KOPT-K1 (cell line): Measurements from ENCODE around the gene SMARCA2.

Experiments used
- H3K27ac ChIP-seq: fragments of 200-600 bp; sonication (generic); 2 replicates; pipeline ENCODE4 v1.5.1; 2016; ENCODE audit warnings: antibody characterized with exemption, mild to moderate bottlenecking, low read depth, low read length; ENCODE audit not compliant: poor library complexity, severe bottlenecking
- H3K36me3 ChIP-seq: fragments of 200-600 bp; sonication (generic); 2 replicates; pipeline ENCODE4 v1.5.1; 2017; ENCODE audit warnings: antibody characterized with exemption, mild to moderate bottlenecking, low read length, moderate library complexity; ENCODE audit not compliant: insufficient read depth
- H3K9me3 ChIP-seq: fragments of 200-600 bp; sonication (generic); 2 replicates; pipeline ENCODE4 v1.5.1; 2017; ENCODE audit warnings: antibody characterized with exemption, low read length, mild to moderate bottlenecking; ENCODE audit not compliant: insufficient read depth, poor library complexity, severe bottlenecking

SMARCA2 gene

GRCh38 chr9:2023042-2023441 is 7.9 kb downstream of the SMARCA2 start:
- Histone ChIP-seq H3K9me3 (no peaks in the 10 kb centered on the region), H3K36me3 (no peaks in the 10 kb centered on the region), H3K27ac (no peak overlapping the region)

- no peaks in the 10 kb centered on the region for H3K9me3 ChIP-seq
- H3K27ac ChIP-seq: no peak overlapping the region
Measured at GRCh38 chr9:2023532-2023931, 8.4 kb downstream of the SMARCA2 start.

GRCh38 chr9:2024888-2025782 is 10.0 kb downstream of the SMARCA2 start:
- no peaks in the 10 kb centered on the region for H3K36me3 ChIP-seq
- H3K9me3 ChIP-seq: no peaks in the 10 kb centered on the region
- no peak overlapping the region for H3K27ac ChIP-seq

More at GRCh38 chr9:2023532-2023931, 8.4 kb downstream of the SMARCA2 start:
- H3K36me3 ChIP-seq: no peaks in the 10 kb centered on the region

GRCh38 chr9:2026220-2026997 is 11.3 kb downstream of the SMARCA2 start:
- Histone ChIP-seq H3K27ac (no peak overlapping the region), H3K36me3 (no peaks in the 10 kb centered on the region), H3K9me3 (no peaks in the 10 kb centered on the region)

GRCh38 chr9:2027543-2028160 is 12.5 kb downstream of the SMARCA2 start:
- Histone ChIP-seq H3K36me3 (no peaks in the 10 kb centered on the region), H3K27ac (no peak overlapping the region), H3K9me3 (no peaks in the 10 kb centered on the region)

GRCh38 chr9:2028888-2029287 is 13.7 kb downstream of the SMARCA2 start:
- no peaks in the 10 kb centered on the region for H3K36me3 ChIP-seq
- H3K27ac ChIP-seq: no peak overlapping the region
- H3K9me3 ChIP-seq: no peaks in the 10 kb centered on the region

GRCh38 chr9:2029666-2030170 is 14.6 kb downstream of the SMARCA2 start:
- no peaks in the 10 kb centered on the region for H3K36me3 ChIP-seq
- H3K27ac ChIP-seq: no peak overlapping the region
- H3K9me3 ChIP-seq: no peaks in the 10 kb centered on the region

GRCh38 chr9:2032234-2032633 is 17.1 kb downstream of the SMARCA2 start:
- no peaks in the 10 kb centered on the region for H3K9me3 ChIP-seq
- H3K36me3 ChIP-seq: no peaks in the 10 kb centered on the region
- no peak overlapping the region for H3K27ac ChIP-seq

- H3K27ac ChIP-seq: no peak overlapping the region
- no peaks in the 10 kb centered on the region for H3K9me3 ChIP-seq
- H3K36me3 ChIP-seq: no peaks in the 10 kb centered on the region
Measured at GRCh38 chr9:2036844-2037243, 21.7 kb downstream of the SMARCA2 start.

- Histone ChIP-seq H3K36me3 (no peaks in the 10 kb centered on the region), H3K27ac (no peak overlapping the region), H3K9me3 (no peaks in the 10 kb centered on the region)
Measured at GRCh38 chr9:2039294-2040180, 24.4 kb downstream of the SMARCA2 start.

GRCh38 chr9:2040828-2041227 is 25.7 kb downstream of the SMARCA2 start:
- Histone ChIP-seq H3K9me3 (no peaks in the 10 kb centered on the region), H3K36me3 (no peaks in the 10 kb centered on the region), H3K27ac (no peak overlapping the region)

GRCh38 chr9:2041736-2042135 is 26.6 kb downstream of the SMARCA2 start:
- no peaks in the 10 kb centered on the region for H3K36me3 ChIP-seq
- no peak overlapping the region for H3K27ac ChIP-seq
- no peaks in the 10 kb centered on the region for H3K9me3 ChIP-seq

- Histone ChIP-seq H3K27ac (no peak overlapping the region), H3K36me3 (no peaks in the 10 kb centered on the region)
Measured at GRCh38 chr9:2043243-2043642, 28.1 kb downstream of the SMARCA2 start.

GRCh38 chr9:2043881-2044462 is 28.8 kb downstream of the SMARCA2 start:
- no peaks in the 10 kb centered on the region for H3K9me3 ChIP-seq
- H3K27ac ChIP-seq: no peak overlapping the region
- H3K36me3 ChIP-seq: no peaks in the 10 kb centered on the region

More at GRCh38 chr9:2043243-2043642, 28.1 kb downstream of the SMARCA2 start:
- H3K9me3 ChIP-seq: no peaks in the 10 kb centered on the region
